Activated CD8-positive, alpha-beta memory T cell treated with anti-CD3 and anti-CD28 coated beads, Interleukin-2, amount 50 U/mL, for 24 hours (primary cell): ENCODE data around the gene TNNT1.

ENCODE experiments used
- DNase-seq: peaks from one replicate; pipeline ENCODE4 v3.0.0-alpha.2; 2020; ENCODE audit errors: extremely low read depth

The TNNT1 gene

GRCh38 chr19:55141696-55142095, 7.3 kb downstream of the TNNT1 start:
- no peak for DNase-seq

GRCh38 chr19:55137915-55138314, 11.1 kb downstream of the TNNT1 start:
- DNase-seq: no peak

GRCh38 chr19:55136399-55137102, 12.5 kb downstream of the TNNT1 start:
- DNase-seq: no peak

GRCh38 chr19:55134736-55135135, 14.3 kb downstream of the TNNT1 start:
- DNase-seq: no peak

- no peak for DNase-seq
Measured at GRCh38 chr19:55133639-55134444, 15.2 kb downstream of the TNNT1 start.

GRCh38 chr19:55132453-55133129, 16.4 kb downstream of the TNNT1 start:
- DNase-seq: no peak

- no peak for DNase-seq
Measured at GRCh38 chr19:55131421-55131820, 17.6 kb downstream of the TNNT1 start.

- no peak for DNase-seq
Measured at GRCh38 chr19:55119053-55119452, 30.0 kb downstream of the TNNT1 start.

GRCh38 chr19:55118401-55118991, 30.5 kb downstream of the TNNT1 start:
- no peak for DNase-seq

- peak; percentile 91 for DNase-seq
Measured at GRCh38 chr19:55117663-55118391, 31.2 kb downstream of the TNNT1 start.

GRCh38 chr19:55116859-55117662, 31.9 kb downstream of the TNNT1 start, which contains the start of gene PPP1R12C:
PPP1R12C (minus strand) TSS chr19:55117637; CDS start chr19:55117543, 94 bp downstream.
- DNase-seq: no peak

- no peak for DNase-seq
Measured at GRCh38 chr19:55116232-55116858, 32.7 kb downstream of the TNNT1 start.

GRCh38 chr19:55115446-55116065, 33.5 kb downstream of the TNNT1 start:
- DNase-seq: no peak

- DNase-seq: no peak
Measured at GRCh38 chr19:55114566-55115145, 34.4 kb downstream of the TNNT1 start.

GRCh38 chr19:55113570-55114039, 35.4 kb downstream of the TNNT1 start:
- DNase-seq: no peak

- no peak for DNase-seq
Measured at GRCh38 chr19:55112777-55113569, 36.0 kb downstream of the TNNT1 start.

- DNase-seq: no peak
Measured at GRCh38 chr19:55112246-55112776, 36.7 kb downstream of the TNNT1 start.

- DNase-seq: no peak
Measured at GRCh38 chr19:55111238-55111831, 37.7 kb downstream of the TNNT1 start.
